SKM-1 treated with dmso at 0.1 percent for 144 hours (cell line): ENCODE results near the gene ZNF827.

ENCODE experiments used
- DNase-seq: peaks from one replicate; lab custom pipeline; 2025; ENCODE audit not compliant: unreplicated experiment; lab: John Stamatoyannopoulos, UW

Gene ZNF827

DNA sequence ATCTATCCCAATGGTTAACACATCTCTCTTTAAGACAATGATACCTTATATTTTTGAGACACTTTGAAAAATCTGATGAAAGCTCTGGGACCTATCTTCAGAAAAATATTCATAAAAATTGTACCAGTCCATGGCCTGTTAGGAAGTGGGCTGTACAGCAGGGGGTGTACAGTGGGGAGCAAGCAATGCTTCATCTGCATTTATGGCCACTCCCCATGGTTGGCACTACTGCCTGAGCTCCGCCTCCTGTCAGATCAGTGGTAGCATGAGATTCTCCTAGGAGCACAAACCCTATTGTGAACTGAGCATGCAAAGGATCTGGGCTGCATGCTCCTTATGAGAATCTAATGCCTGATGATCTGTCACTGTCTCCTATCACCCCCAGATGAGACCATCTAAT, 216.1 kb downstream of the ZNF827 start:
- DNase-seq: no peak

DNA sequence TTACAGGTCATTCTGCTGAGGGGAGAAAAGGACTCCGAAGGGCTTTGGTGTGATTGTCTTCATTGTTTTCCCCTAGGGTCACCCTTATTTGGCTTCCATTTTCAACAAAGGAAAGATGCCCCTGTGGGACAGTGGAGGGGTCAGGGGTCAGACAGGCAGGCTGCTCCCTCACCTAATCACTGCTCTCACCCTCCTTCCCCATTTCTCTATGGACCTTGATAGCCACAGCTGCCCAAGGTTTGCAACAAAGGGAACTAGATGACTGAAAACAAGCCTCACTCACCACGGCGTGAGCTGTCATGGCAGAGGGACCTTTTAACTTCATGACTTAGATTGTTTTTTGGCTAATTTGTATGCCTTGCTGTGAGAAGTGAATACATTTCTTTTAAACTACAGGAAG, 218.0 kb downstream of the ZNF827 start:
- DNase-seq: no peak

DNA sequence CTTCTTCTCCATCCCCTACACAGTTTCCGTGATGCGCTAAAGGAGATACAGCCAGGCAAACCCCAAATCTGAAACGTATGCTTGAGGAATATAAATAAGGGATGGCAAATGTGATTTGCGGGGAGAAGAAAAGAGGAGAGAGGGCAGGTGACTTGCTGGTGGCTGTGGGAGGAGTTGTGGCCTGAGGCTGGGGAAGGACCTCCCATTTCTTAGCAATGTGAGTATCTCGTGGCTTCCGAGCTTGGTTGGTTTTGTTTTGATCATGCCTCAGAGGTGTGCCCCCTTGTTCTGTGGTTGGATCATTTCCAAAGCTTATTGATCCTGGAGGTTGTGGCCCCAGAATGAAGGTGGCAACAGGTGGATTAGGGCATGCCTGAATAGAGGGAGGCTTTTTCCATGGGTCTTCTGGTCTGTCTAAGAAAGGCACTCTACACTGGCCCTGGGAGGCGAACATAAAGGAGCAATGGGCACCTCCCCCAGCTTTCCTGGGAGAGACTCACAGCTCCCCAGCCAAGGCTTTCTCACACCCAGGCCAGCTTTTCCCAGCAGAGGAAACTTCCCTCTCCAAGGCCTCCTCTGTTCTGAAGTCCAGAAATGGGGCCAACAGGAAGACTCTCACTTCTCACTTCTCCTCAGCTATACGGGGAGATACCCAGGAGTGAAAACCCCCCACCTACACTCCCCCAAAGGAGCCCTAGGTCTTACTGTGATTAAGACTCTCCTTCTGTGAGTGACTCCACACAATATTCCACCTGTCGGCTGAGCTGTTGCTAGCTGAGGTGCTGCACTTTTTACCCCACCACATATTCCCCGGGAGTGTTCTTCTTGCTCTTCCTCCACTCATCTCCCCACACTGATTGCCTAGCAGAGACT, 218.6 kb downstream of the ZNF827 start:
- DNase-seq: no peak

DNA sequence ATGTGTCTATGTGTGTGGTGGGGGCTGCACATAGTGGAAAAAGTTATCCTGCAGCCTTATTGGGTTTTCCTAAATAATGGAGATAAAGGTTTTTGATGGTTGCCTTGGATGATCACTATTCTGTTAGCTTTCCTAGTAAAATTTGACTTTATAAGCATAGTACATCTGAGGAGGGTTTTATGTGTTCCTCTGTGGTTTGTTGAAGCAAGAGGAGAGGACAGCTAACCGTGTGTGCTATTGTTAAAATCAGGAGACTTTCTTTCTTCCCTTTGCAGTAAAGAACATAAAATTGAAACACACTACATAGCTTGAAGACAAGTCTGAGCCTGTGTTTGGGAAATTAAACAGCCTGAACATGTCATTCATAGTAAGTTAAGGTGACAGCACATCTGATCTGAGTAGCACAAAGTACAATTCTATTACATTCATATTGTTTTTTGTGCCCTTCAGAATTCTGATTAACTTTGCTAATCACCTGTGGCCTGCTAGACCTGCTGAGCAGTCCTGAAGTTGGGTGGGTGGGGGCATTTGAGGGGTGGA, 221.9 kb downstream of the ZNF827 start:
- no peak for DNase-seq

DNA sequence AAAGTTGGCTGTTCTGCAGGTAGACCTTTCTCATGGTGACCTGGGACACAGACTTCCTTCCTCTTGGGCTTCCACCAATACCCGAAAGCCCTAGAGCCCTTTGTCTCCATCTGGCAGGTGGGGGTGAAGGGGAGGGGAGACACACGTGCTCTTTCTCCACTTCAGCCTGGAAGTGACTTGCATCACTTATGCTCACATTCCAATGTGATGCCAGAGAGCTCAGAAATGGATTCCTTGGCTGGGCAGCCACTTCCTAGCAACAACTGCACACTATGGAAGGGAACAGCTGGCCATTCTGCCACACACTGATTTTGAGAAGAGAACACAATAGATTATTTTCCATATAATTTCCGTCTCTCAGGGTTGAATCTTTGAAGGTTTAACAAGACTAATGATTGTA, 222.4 kb downstream of the ZNF827 start:
- DNase-seq: no peak

DNA sequence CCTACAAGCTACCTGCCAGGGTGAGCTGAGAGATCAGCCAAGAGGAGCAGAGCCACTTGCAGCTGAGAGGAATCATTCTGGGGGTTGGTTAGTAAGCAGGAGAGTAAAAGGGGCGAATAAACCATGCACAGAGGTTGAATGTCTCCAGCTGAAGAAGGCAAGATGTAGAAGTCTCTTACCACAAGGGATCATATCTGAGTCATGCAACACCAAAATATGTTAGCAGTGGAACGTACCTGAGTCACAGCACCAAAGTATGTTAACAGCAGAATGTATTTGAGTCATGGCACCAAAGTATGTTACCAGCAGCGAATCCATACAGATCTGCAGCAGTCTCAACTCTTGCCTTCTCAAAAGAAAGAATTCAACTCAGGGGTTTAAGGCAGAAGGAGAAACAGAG, 228.8 kb downstream of the ZNF827 start:
- DNase-seq: no peak

DNA sequence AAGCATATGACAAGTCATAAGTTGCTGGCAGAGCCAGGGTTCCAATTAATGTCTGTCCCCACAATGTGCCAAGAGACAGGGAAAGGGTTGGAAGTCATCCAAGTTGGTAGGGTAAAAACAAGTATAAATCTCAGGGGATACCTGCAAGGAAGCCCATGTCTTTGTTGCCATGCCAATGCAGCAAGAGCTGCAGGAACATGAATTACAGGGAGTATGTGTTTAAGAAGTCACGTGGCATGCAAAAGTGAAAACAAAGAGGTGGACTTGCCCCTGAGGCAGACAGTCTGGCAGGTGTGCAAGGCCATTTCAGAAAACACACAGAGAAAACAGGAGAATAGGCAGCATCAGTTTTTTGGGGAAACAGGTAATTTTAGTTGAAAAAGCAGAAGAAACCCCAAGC, 229.3 kb downstream of the ZNF827 start:
- no peak for DNase-seq
